Endothelial cell of hepatic sinusoid (primary cell): ENCODE results near the gene ANKRD13A.
"Not testable (repeated sequence)": the region's sequence is repeated elsewhere in the genome, so short reads cannot be mapped to it uniquely, and the experiment has no call there.

Experiments
- in situ Hi-C: cut with HindIII; loops from 2 replicates; pipeline ENCODE4 v1.10.0; 2017; ENCODE audit warnings: low sequenced_read_pairs

ANKRD13A gene

DNA sequence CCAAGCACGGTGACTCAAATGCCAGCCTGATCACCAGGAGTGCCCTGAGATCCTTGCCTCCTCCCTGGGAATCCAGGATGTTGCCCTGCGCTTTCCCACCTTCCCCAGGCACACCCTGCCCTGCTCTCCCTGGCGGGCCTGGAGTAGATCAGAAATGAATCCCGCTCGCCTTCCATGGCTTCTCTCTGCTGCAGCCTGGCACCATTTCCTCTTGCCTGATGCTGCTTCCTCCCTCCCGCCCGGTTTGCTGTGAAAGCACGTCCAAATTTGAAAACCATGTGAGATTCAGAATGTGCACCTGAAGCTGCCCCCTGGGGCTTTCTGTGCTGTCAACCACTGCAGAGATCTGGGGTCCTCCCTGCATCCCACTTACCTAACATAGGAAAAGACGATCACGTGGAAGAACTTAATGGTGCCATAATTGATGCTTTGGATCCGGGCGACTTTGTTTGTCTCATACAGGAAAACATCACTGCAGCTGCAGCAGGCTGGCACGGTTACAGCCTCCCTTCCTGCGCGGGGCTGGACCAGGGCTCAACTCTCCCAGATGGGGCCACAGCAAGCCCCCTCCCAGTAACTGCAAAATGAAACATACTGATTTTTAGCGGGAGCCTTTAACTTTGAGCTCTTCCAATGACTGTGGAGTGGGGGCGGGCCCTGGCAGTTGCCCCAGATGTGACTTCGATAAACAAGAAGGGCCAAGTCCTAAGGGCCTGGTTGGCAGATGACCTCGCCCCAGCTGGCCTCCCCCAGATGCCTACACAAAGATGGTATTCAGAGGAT lies 74.0 kb downstream of the ANKRD13A start:
- in situ Hi-C loops, result no loop called here

DNA sequence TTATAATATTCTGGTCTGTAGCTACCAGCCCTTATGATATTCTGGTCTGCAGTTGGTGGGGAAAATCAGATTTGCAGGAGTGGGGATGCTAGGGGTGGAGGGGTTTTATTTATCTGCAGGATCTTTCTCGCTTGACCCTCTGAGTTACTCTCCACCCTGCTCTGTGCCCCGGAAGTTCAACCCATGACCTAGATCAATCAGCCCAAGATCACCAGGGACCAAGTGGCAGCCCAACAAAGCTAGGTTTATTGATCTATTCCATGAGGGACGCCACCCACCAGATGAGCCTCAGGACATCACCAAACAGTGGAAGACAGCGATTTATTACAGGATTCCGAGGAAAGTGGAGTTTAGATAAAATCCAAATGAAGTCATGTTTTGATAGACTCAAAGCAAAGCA lies 74.9 kb downstream of the ANKRD13A start:
- in situ Hi-C loops, result no loop called here

DNA sequence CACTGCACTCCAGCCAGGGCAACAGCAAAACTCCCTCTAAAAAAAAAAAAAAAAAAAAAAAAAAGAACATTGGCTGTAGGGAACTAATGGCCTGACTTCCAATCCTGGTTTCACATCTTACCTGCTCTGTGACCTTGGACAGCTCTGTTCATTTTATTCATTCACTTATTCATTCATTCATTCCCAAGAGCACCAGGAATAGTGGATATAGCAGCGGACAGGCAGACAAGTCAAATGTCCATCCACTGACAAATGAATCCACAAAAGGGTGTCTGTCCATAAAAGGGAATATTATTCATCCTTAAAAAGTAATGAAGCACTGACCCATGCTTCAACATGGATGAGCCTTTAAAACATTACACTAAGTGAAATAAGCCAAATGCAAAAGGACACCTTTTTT lies 76.7 kb downstream of the ANKRD13A start:
- in situ Hi-C loops, result no loop called here

DNA sequence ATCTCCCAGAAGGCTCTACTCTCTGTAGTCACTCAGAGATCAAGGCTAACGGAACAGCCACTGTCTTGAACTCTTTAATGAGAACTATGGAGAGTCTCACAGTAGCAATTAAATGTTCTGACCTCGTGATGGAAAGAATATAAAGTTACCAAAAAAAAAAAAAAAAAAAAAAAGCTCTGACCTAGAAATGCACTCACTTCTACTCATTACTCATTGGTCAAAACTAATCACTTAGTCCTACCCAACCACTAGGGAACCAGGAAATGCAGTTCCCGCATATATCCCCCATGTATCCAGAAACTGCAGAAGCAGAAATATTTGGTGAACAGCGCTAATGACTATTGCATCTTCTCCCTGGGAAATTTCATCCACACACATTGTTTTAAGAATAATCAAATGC lies 78.6 kb downstream of the ANKRD13A start:
- in situ Hi-C loops, result no loop called here

DNA sequence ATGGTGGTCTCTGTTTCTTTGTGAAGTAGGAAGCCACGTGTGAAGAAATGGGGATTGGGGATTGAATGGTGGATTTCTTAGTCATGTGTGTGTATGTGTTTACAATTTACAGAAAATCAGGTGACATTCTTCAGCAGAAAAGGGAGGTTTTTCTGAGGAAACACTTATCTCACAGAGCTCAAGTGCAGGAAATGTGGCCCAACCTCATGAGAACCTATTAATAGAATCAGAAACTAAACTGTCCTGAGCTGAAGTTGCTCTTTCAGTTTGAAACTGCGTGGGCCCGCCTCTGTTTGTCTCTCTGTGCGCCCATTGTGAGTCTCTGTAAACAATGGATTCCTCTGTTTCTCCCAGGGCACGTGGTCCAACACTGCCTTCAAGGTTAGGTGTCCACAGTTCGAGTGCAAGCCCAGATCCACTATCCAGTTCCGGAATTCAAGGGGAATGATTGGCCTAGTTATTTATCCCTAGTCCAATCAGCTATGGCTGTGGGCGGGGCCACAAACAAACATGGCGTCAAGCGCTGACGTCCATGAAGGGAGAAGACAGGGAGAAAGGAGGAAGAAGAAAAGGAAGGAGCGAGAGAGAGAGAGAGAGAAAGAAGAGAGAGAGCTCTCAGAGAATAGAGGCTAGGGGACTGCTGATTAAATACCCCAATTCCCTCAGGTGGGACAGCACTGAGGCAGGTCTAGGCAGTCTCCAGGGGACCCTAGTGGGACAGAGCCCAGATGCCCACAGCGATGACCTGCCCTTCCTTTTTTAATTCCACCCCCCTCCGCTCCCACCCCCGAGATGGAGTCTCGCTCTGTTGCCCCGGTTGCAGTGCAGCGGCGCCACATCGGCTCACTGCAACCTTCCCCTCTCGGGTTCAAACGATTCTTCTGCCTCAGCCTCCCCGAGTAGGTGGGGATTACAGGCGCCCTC lies 80.5 kb downstream of the ANKRD13A start:
- in situ Hi-C loops, result no loop called here

DNA sequence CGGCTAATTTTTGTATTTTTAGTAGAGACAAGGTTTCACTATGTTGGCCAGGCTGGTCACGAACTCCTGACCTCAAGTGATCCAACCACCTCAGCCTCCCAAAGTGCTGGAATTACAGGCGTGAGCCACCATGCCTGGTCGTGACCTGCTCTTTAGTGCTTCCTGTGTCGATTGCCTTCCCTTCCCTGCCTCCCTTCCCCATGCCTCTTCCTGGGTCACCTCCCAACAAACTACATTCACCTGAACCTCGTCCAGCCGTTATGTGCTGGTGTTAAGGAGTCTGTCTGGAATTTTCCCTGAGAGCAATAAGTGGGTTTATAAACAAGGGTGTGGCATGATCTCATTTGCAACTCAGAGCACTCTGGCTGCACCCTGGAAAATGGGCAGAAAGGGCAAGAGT lies 81.2 kb downstream of the ANKRD13A start:
- in situ Hi-C loops, result no loop called here

DNA sequence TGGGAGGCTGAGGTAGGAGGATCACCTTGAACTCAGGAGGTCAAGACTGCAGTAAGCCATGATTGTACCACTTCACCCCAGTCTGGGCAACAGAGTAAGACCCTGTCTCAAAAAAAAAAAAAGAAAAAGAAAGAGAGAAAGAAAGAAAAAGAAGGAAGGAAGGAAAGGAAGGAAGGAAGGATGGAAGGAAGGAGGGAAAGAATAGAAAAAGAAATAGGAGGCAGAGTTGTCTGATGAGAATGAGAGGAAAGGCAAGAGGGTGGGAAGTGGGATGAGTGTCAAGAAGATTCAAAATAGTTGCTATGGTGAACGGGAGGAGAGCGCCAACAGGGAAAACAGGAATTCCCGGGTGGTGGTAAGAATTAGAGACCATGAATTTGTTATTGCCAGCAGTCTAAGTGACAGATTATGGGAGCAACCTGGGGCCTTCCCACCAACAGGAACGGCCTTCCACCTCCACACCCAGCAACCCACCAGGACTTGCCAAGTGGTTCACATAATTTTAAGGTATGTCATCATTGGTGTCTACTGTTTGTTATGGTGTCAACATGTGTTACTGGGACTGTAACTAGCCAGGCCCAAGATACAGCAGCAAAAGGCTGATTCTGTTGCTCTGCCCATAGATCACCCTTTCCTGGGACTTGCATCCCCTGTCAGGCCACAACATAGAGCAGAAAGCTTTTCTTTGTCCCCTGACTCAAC lies 85.2 kb downstream of the ANKRD13A start:
- in situ Hi-C loops, result no loop called here

DNA sequence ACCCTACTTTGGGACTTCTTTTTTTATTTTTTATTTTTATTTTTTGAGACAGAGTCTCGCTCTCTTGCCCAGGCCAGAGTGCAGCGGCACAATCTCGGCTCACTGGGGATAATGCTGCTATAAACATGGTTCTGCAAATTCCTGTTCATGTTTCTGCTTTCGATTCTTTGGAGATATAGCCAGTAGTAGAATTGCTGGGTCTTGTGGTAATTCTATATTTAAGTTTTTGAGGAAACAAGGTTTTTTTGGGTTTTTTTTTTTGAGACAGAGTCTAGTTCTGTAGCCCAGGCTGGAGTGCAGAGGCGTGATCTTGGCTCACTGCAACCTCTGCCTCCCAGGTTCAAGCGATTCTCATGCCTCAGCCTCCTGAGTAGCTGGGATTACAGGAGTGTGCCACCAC lies 89.0 kb downstream of the ANKRD13A start:
- in situ Hi-C loops, result not testable (repeated sequence)

DNA sequence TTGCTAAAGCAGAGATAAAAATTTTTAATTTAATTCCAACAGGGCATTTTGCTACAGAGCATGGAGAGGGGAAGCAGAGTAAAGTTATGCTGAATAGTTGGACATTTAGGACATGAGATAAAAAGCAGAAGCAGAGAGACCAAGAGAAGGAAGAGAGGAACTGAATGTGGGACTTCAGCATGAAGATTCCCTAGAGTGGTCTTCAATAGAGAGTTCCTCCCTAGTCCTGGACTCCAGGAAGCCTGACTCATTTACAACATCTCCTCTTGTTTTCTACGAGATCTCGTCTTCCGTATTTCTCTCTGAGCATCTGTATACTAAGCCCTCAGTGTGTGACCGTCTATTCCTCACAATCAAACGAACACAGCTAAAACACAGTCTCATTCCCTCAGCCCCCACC lies 89.7 kb downstream of the ANKRD13A start:
- in situ Hi-C loops, result no loop called here
